SK-N-SH (cell line): ENCODE data around the gene LCOR. TPM values are rescaled to one million over a fixed set of nuclear protein-coding genes. Genes with fewer than 3 reads are reported as not detected.
"Not testable (repeated sequence)": the region's sequence is repeated elsewhere in the genome, so short reads cannot be mapped to it uniquely, and the experiment has no call there.

ENCODE experiments used
- CTCF ChIA-PET: fragments of 300-600, 350-600 bp; formaldehyde crosslinking; extraction: SDS; loops from one replicate; lab custom pipeline; 2021; lab: Yijun Ruan, JAX
- POLR2A ChIA-PET: fragments of 350-600 bp; sonication (Branson Sonifier 250); formaldehyde crosslinking; extraction: SDS; loops from one replicate; lab custom pipeline; 2020; ENCODE audit warnings: antibody characterized with exemption, inconsistent platforms; lab: Yijun Ruan, JAX
- DNase-seq: peaks from one replicate; pipeline ENCODE4 v3.0.0; 2012
- H2AFZ ChIP-seq: fragments of 200-600 bp; sonication (generic); 2 replicates; pipeline ENCODE4 v1.8.1; 2016; ENCODE audit warnings: antibody characterized with exemption, mild to moderate bottlenecking, low read depth
- H3F3A ChIP-seq: fragments of 200-600 bp; sonication (generic); replicated peaks from 2 replicates; pipeline ENCODE3; 2016; ENCODE audit warnings: antibody characterized with exemption, mild to moderate bottlenecking; ENCODE audit not compliant: insufficient read depth
- H3K27ac ChIP-seq, 2 experiments: fragments of 200-500 bp in 1 of 2; fragments of 200-600 bp in 1 of 2; sonication (Bioruptor generic) in 1 of 2; sonication (generic), shearing (Covaris generic) in 1 of 2; 2 replicates each; pipeline versions ENCODE4 v1.5.1 to v1.6.1; 2014 to 2016; ENCODE audit warnings: low read depth in 2 of 2, inconsistent platforms in 1 of 2, low read length in 1 of 2, mild to moderate bottlenecking in 1 of 2, mixed read lengths in 1 of 2
- H3K27me3 ChIP-seq: fragments of 200-600 bp; sonication (generic), shearing (Covaris generic); 2 replicates; pipeline ENCODE4 v1.6.1; 2016; ENCODE audit warnings: mixed run types; ENCODE audit not compliant: insufficient read depth
- H3K36me3 ChIP-seq, 2 experiments: fragments of 200-500 bp in 1 of 2; fragments of 200-600 bp in 1 of 2; sonication (Bioruptor generic) in 1 of 2; sonication (generic) in 1 of 2; replicated peaks in 1 of 2; 2 replicates each; pipeline versions ENCODE3 to v1.5.1; 2014 to 2016; ENCODE audit warnings: low read length in 1 of 2, mild to moderate bottlenecking in 1 of 2; ENCODE audit not compliant: insufficient read depth in 2 of 2, control insufficient read depth in 1 of 2
- H3K4me1 ChIP-seq, 2 experiments: fragments of 200-500 bp in 1 of 2; fragments of 200-600 bp in 1 of 2; sonication (Bioruptor generic) in 1 of 2; sonication (generic), shearing (Covaris generic) in 1 of 2; 2 replicates each; pipeline versions ENCODE4 v1.5.1 to v1.6.1; 2014 to 2016; ENCODE audit warnings: low read depth in 1 of 2, low read length in 1 of 2, mixed run types in 1 of 2; ENCODE audit not compliant: insufficient read depth in 2 of 2, control insufficient read depth in 1 of 2
- H3K4me2 ChIP-seq: fragments of 200-600 bp; sonication (generic), shearing (Covaris generic); 2 replicates; pipeline ENCODE4 v1.6.1; 2017; ENCODE audit warnings: mixed run types
- H3K4me3 ChIP-seq, 2 experiments: fragments of 200-500 bp in 1 of 2; fragments of 200-600 bp in 1 of 2; sonication (Bioruptor generic) in 1 of 2; sonication (generic), shearing (Covaris generic) in 1 of 2; 2 replicates each; pipeline versions ENCODE4 v1.5.1 to v1.8.1; 2014 to 2016; ENCODE audit warnings: low read depth in 2 of 2, inconsistent platforms in 1 of 2, low read length in 1 of 2, mild to moderate bottlenecking in 1 of 2, mixed read lengths in 1 of 2, moderate library complexity in 1 of 2
- H3K79me2 ChIP-seq: fragments of 200-600 bp; sonication (generic); 2 replicates; pipeline ENCODE4 v1.8.1; 2017; ENCODE audit warnings: mild to moderate bottlenecking; ENCODE audit not compliant: insufficient read depth
- H3K9ac ChIP-seq: fragments of 200-600 bp; sonication (generic); 2 replicates; pipeline ENCODE4 v1.6.1; 2017; ENCODE audit warnings: mixed run types
- H3K9me2 ChIP-seq: fragments of 200-600 bp; sonication (generic); 2 replicates; pipeline ENCODE4 v1.6.1; 2017; ENCODE audit warnings: mixed run types
- H3K9me3 ChIP-seq: fragments of 200-600 bp; sonication (generic); 2 replicates; pipeline ENCODE4 v1.6.1; 2017; ENCODE audit warnings: mixed run types, mild to moderate bottlenecking, moderate library complexity
- H4K20me1 ChIP-seq: fragments of 200-600 bp; sonication (generic); 2 replicates; pipeline ENCODE4 v1.6.1; 2017; ENCODE audit warnings: mild to moderate bottlenecking, mixed run types; ENCODE audit not compliant: insufficient read depth
- EP300 ChIP-seq, 2 experiments: IDR thresholded peaks; 2 replicates each; pipeline versions ENCODE4 v1.4.0 to v1.6.1; 2012; ENCODE audit warnings: borderline replicate concordance in 1 of 2, low read depth in 1 of 2, low read length in 1 of 2
- FOSL2 ChIP-seq: IDR thresholded peaks from 2 replicates; pipeline ENCODE4 v1.4.0; 2012; ENCODE audit warnings: low read depth, mild to moderate bottlenecking, moderate library complexity, borderline replicate concordance
- JUND ChIP-seq: IDR thresholded peaks from 2 replicates; pipeline ENCODE4 v1.4.0; 2012
- MEF2A ChIP-seq: IDR thresholded peaks from 2 replicates; pipeline ENCODE4 v1.4.0; 2012; ENCODE audit warnings: low read depth, borderline replicate concordance
- NRF1 ChIP-seq: IDR thresholded peaks from 2 replicates; pipeline ENCODE4 v1.6.1; 2012; ENCODE audit warnings: low read depth, mild to moderate bottlenecking, low read length
- POLR2AphosphoS5 ChIP-seq: IDR thresholded peaks from 2 replicates; pipeline ENCODE4 v1.6.1; 2012; ENCODE audit warnings: low read depth, low read length
- TCF12 ChIP-seq: IDR thresholded peaks from 2 replicates; pipeline ENCODE4 v1.4.0; 2012
- TEAD4 ChIP-seq: IDR thresholded peaks from 2 replicates; pipeline ENCODE4 v1.4.0; 2012; ENCODE audit warnings: mild to moderate bottlenecking, borderline replicate concordance; ENCODE audit not compliant: insufficient read depth
- USF2 ChIP-seq: fragments of 150-350 bp; IDR thresholded peaks from 2 replicates; pipeline ENCODE4 v1.6.1; 2017; ENCODE audit warnings: antibody characterized with exemption, low read length, low read depth, borderline replicate concordance
- whole genome bisulfite sequencing: methylation state at CpG from one replicate; pipeline ENCODE4 v1.1.6; 2017; ENCODE audit warnings: low lambda C conversion rate; 5-methylcytosine and 5-hydroxymethylcytosine counted together
- polyA plus RNA-seq, 3 experiments: library from polyadenylated mRNA; depleted of rRNA; stranded (reverse); fragments of >200 nt; gene quantifications; 2 replicates each; pipeline ENCODE4 v1.2.3, GENCODE V29; 2012
- TF ChIP-seq, protein P1 (sequence below): IDR thresholded peaks from 2 replicates; pipeline ENCODE4 v1.6.1; 2012; ENCODE audit warnings: mild to moderate bottlenecking, low read depth, low read length, moderate library complexity

The LCOR gene
- polyA plus RNA-seq, 1 of the 3 experiments (the other 2 are of a cell fraction), result 1.9 TPM

DNA sequence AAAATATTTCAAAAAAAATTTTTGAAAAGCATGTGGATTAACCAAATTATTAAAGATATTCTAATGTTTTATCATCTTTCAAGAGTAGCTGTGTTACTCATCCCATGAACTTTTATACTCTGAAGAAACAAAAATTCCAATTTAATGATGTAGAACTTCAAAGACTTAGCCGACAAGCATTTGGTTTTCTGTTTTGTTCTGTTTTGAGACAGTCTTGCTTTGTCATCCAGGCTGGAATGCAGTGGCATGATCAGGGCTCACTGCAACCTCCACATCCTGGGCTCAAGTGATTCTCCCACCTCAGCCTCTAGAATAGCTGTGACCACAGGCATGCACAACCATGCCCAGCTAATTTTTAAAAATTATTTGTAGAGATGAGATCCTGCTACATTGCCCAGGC lies 17.8 kb upstream of the LCOR start:
- POLR2A ChIA-PET, result no interaction called here
- peaks cover 13% of the 10 kb centered on the region for H3F3A ChIP-seq
- H3K36me3 ChIP-seq, result no peaks in the 10 kb centered on the region
- H3K27ac ChIP-seq, result peak overlapping the region in 1 of 2 experiments; percentile 30; a peak in 1 of 4 replicates
- WGBS, result 4% methylated on average over 1 of the region's 1 CpG
- H2AFZ ChIP-seq, result no peak overlapping the region
- TF ChIP-seq TCF12 (peak; percentile 33; the same call in 1 of the 2 replicates), USF2 (no peak), EP300 (IDR thresholded peaks at IDR 0.05; ENCODE audit: borderline replicate concordance in 1 of 2, low read depth in 1 of 2, low read length in 1 of 2) (peak in 1 of 2 experiments; percentile 28; a peak in 1 of 4 replicates), NRF1 (no peak), FOSL2 (peak; percentile 49; the same call in 1 of the 2 replicates), TEAD4 (peak; percentile 54; the same call in 1 of the 2 replicates), MEF2A (no peak), POLR2AphosphoS5 (no peak), JUND (peak; percentile 36; the same call in 1 of the 2 replicates)
- TF ChIP-seq, protein P1, sequence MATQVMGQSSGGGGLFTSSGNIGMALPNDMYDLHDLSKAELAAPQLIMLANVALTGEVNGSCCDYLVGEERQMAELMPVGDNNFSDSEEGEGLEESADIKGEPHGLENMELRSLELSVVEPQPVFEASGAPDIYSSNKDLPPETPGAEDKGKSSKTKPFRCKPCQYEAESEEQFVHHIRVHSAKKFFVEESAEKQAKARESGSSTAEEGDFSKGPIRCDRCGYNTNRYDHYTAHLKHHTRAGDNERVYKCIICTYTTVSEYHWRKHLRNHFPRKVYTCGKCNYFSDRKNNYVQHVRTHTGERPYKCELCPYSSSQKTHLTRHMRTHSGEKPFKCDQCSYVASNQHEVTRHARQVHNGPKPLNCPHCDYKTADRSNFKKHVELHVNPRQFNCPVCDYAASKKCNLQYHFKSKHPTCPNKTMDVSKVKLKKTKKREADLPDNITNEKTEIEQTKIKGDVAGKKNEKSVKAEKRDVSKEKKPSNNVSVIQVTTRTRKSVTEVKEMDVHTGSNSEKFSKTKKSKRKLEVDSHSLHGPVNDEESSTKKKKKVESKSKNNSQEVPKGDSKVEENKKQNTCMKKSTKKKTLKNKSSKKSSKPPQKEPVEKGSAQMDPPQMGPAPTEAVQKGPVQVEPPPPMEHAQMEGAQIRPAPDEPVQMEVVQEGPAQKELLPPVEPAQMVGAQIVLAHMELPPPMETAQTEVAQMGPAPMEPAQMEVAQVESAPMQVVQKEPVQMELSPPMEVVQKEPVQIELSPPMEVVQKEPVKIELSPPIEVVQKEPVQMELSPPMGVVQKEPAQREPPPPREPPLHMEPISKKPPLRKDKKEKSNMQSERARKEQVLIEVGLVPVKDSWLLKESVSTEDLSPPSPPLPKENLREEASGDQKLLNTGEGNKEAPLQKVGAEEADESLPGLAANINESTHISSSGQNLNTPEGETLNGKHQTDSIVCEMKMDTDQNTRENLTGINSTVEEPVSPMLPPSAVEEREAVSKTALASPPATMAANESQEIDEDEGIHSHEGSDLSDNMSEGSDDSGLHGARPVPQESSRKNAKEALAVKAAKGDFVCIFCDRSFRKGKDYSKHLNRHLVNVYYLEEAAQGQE, result no peak
- H3K4me1 ChIP-seq, result peaks cover 0 to 7% of the 10 kb centered on the region in 2 experiments; a peak in 1 of 4 replicates
- H3K27me3 ChIP-seq, result no peaks in the 10 kb centered on the region; the same call in 1 of the 2 replicates
- no peaks in the 10 kb centered on the region for H3K9me2 ChIP-seq
- no peak overlapping the region for H3K9ac ChIP-seq
- H4K20me1 ChIP-seq, result no peaks in the 10 kb centered on the region
- no peak for DNase-seq
- H3K4me2 ChIP-seq, result no peak overlapping the region
- CTCF ChIA-PET, result no interaction called here
- H3K79me2 ChIP-seq, result no peaks in the 10 kb centered on the region
- no peaks in the 10 kb centered on the region for H3K9me3 ChIP-seq
- H3K4me3 ChIP-seq, result no peak overlapping the region

- H3K79me2 ChIP-seq, H3K4me3 ChIP-seq, H4K20me1 ChIP-seq, H3K36me3 ChIP-seq, H3K4me2 ChIP-seq, POLR2A ChIA-PET, H3K9me2 ChIP-seq, H3K4me1 ChIP-seq, H2AFZ ChIP-seq, H3K27me3 ChIP-seq, H3K9me3 ChIP-seq, DNase-seq, H3K27ac ChIP-seq, H3K9ac ChIP-seq: not testable (repeated sequence)
- WGBS, result 88% methylated on average over 12 of the region's 12 CpGs
- peaks cover 12% of the 10 kb centered on the region for H3F3A ChIP-seq
- CTCF ChIA-PET, result interaction anchor here (0.6 to 0.9 kb wide), 2 partner anchors 112 to 444 kb away, joined by 3 read pairs; no protein-coding TSS in a partner anchor
Observed at GRCh38 chr10:96818971-96819370, 13.1 kb upstream of the LCOR start.
